SK-N-SH (cell line): Measurements from ENCODE around the gene CCDC88B. TPM values are rescaled to one million over a fixed set of nuclear protein-coding genes. Genes with fewer than 3 reads are reported as not detected.
A peak's percentile ranks its signal among the peaks of the same experiment; 100 is the strongest.

ENCODE experiments used
- CTCF ChIA-PET: fragments of 300-600, 350-600 bp; formaldehyde crosslinking; extraction: SDS; loops from one replicate; lab custom pipeline; 2021; lab: Yijun Ruan, JAX
- POLR2A ChIA-PET: fragments of 350-600 bp; sonication (Branson Sonifier 250); formaldehyde crosslinking; extraction: SDS; loops from one replicate; lab custom pipeline; 2020; ENCODE audit warnings: antibody characterized with exemption, inconsistent platforms; lab: Yijun Ruan, JAX
- DNase-seq: peaks from one replicate; pipeline ENCODE4 v3.0.0; 2012
- H2AFZ ChIP-seq: fragments of 200-600 bp; sonication (generic); 2 replicates; pipeline ENCODE4 v1.8.1; 2016; ENCODE audit warnings: antibody characterized with exemption, mild to moderate bottlenecking, low read depth
- H3F3A ChIP-seq: fragments of 200-600 bp; sonication (generic); replicated peaks from 2 replicates; pipeline ENCODE3; 2016; ENCODE audit warnings: antibody characterized with exemption, mild to moderate bottlenecking; ENCODE audit not compliant: insufficient read depth
- H3K27ac ChIP-seq, 2 experiments: fragments of 200-500 bp in 1 of 2; fragments of 200-600 bp in 1 of 2; sonication (Bioruptor generic) in 1 of 2; sonication (generic), shearing (Covaris generic) in 1 of 2; 2 replicates each; pipeline versions ENCODE4 v1.5.1 to v1.6.1; 2014 to 2016; ENCODE audit warnings: low read depth in 2 of 2, inconsistent platforms in 1 of 2, low read length in 1 of 2, mild to moderate bottlenecking in 1 of 2, mixed read lengths in 1 of 2
- H3K27me3 ChIP-seq: fragments of 200-600 bp; sonication (generic), shearing (Covaris generic); 2 replicates; pipeline ENCODE4 v1.6.1; 2016; ENCODE audit warnings: mixed run types; ENCODE audit not compliant: insufficient read depth
- H3K36me3 ChIP-seq, 2 experiments: fragments of 200-500 bp in 1 of 2; fragments of 200-600 bp in 1 of 2; sonication (Bioruptor generic) in 1 of 2; sonication (generic) in 1 of 2; replicated peaks in 1 of 2; 2 replicates each; pipeline versions ENCODE3 to v1.5.1; 2014 to 2016; ENCODE audit warnings: low read length in 1 of 2, mild to moderate bottlenecking in 1 of 2; ENCODE audit not compliant: insufficient read depth in 2 of 2, control insufficient read depth in 1 of 2
- H3K4me1 ChIP-seq, 2 experiments: fragments of 200-500 bp in 1 of 2; fragments of 200-600 bp in 1 of 2; sonication (Bioruptor generic) in 1 of 2; sonication (generic), shearing (Covaris generic) in 1 of 2; 2 replicates each; pipeline versions ENCODE4 v1.5.1 to v1.6.1; 2014 to 2016; ENCODE audit warnings: low read depth in 1 of 2, low read length in 1 of 2, mixed run types in 1 of 2; ENCODE audit not compliant: insufficient read depth in 2 of 2, control insufficient read depth in 1 of 2
- H3K4me2 ChIP-seq: fragments of 200-600 bp; sonication (generic), shearing (Covaris generic); 2 replicates; pipeline ENCODE4 v1.6.1; 2017; ENCODE audit warnings: mixed run types
- H3K4me3 ChIP-seq, 2 experiments: fragments of 200-500 bp in 1 of 2; fragments of 200-600 bp in 1 of 2; sonication (Bioruptor generic) in 1 of 2; sonication (generic), shearing (Covaris generic) in 1 of 2; 2 replicates each; pipeline versions ENCODE4 v1.5.1 to v1.8.1; 2014 to 2016; ENCODE audit warnings: low read depth in 2 of 2, inconsistent platforms in 1 of 2, low read length in 1 of 2, mild to moderate bottlenecking in 1 of 2, mixed read lengths in 1 of 2, moderate library complexity in 1 of 2
- H3K79me2 ChIP-seq: fragments of 200-600 bp; sonication (generic); 2 replicates; pipeline ENCODE4 v1.8.1; 2017; ENCODE audit warnings: mild to moderate bottlenecking; ENCODE audit not compliant: insufficient read depth
- H3K9ac ChIP-seq: fragments of 200-600 bp; sonication (generic); 2 replicates; pipeline ENCODE4 v1.6.1; 2017; ENCODE audit warnings: mixed run types
- H3K9me2 ChIP-seq: fragments of 200-600 bp; sonication (generic); 2 replicates; pipeline ENCODE4 v1.6.1; 2017; ENCODE audit warnings: mixed run types
- H3K9me3 ChIP-seq: fragments of 200-600 bp; sonication (generic); 2 replicates; pipeline ENCODE4 v1.6.1; 2017; ENCODE audit warnings: mixed run types, mild to moderate bottlenecking, moderate library complexity
- H4K20me1 ChIP-seq: fragments of 200-600 bp; sonication (generic); 2 replicates; pipeline ENCODE4 v1.6.1; 2017; ENCODE audit warnings: mild to moderate bottlenecking, mixed run types; ENCODE audit not compliant: insufficient read depth
- CHD2 ChIP-seq: fragments of 150-350 bp; IDR thresholded peaks from 2 replicates; pipeline ENCODE4 v1.6.1; 2018; ENCODE audit warnings: low read length; ENCODE audit not compliant: partially characterized antibody
- EZH2phosphoT487 ChIP-seq: fragments of 200-600 bp; sonication (generic); IDR thresholded peaks from 2 replicates; pipeline ENCODE4 v1.6.1; 2017; ENCODE audit warnings: low read depth, mixed run types, mild to moderate bottlenecking, antibody characterized with exemption, moderate library complexity, borderline replicate concordance
- FOXJ3 ChIP-seq: sonication (generic); formaldehyde crosslinking; IDR thresholded peaks from 2 replicates; pipeline ENCODE4 v1.5.1; 2020; ENCODE audit warnings: mild to moderate bottlenecking, missing genetic modification reagents
- FOXM1 ChIP-seq: IDR thresholded peaks from 2 replicates; pipeline ENCODE4 v1.4.0; 2012; ENCODE audit warnings: low read depth, mild to moderate bottlenecking
- GABPA ChIP-seq: IDR thresholded peaks from 2 replicates; pipeline ENCODE4 v1.4.0; 2012; ENCODE audit warnings: low read depth, mild to moderate bottlenecking
- GATA2 ChIP-seq: sonication (generic); formaldehyde crosslinking; IDR thresholded peaks from 2 replicates; pipeline ENCODE4 v1.5.0; 2020; ENCODE audit warnings: mild to moderate bottlenecking, missing genetic modification reagents
- JUND ChIP-seq: IDR thresholded peaks from 2 replicates; pipeline ENCODE4 v1.4.0; 2012
- MEF2A ChIP-seq: IDR thresholded peaks from 2 replicates; pipeline ENCODE4 v1.4.0; 2012; ENCODE audit warnings: low read depth, borderline replicate concordance
- NFIC ChIP-seq: IDR thresholded peaks from 2 replicates; pipeline ENCODE4 v1.4.0; 2012; ENCODE audit warnings: borderline replicate concordance
- POLR2AphosphoS5 ChIP-seq: IDR thresholded peaks from 2 replicates; pipeline ENCODE4 v1.6.1; 2012; ENCODE audit warnings: low read depth, low read length
- RAD21 ChIP-seq: IDR thresholded peaks from 2 replicates; pipeline ENCODE4 v1.6.1; 2012; ENCODE audit warnings: mild to moderate bottlenecking, low read length
- RCOR1 ChIP-seq: fragments of 150-350 bp; IDR thresholded peaks from 2 replicates; pipeline ENCODE4 v1.6.1; 2017; ENCODE audit warnings: antibody characterized with exemption, low read length
- TAF1 ChIP-seq: IDR thresholded peaks from 2 replicates; pipeline ENCODE4 v1.6.1; 2012; ENCODE audit warnings: low read depth, mild to moderate bottlenecking, low read length, moderate library complexity, borderline replicate concordance
- TCF12 ChIP-seq: IDR thresholded peaks from 2 replicates; pipeline ENCODE4 v1.4.0; 2012
- WGBS: methylation state at CpG from one replicate; pipeline ENCODE4 v1.1.6; 2017; ENCODE audit warnings: low lambda C conversion rate; 5-methylcytosine and 5-hydroxymethylcytosine counted together
- polyA plus RNA-seq, 3 experiments: library from polyadenylated mRNA; depleted of rRNA; stranded (reverse); fragments of >200 nt; gene quantifications; 2 replicates each; pipeline ENCODE4 v1.2.3, GENCODE V29; 2012
- TF ChIP-seq, protein P1 (sequence below): fragments of 150-350 bp; IDR thresholded peaks from 2 replicates; pipeline ENCODE4 v1.6.1; 2016; ENCODE audit warnings: mild to moderate bottlenecking, low read depth, low read length
- TF ChIP-seq, protein P2 (sequence below): IDR thresholded peaks from 2 replicates; pipeline ENCODE4 v1.4.0; 2012; ENCODE audit warnings: low read depth, borderline replicate concordance
- TF ChIP-seq, protein P3 (sequence below): IDR thresholded peaks from 2 replicates; pipeline ENCODE4 v1.4.0; 2012; ENCODE audit warnings: low read depth
- TF ChIP-seq, protein P4 (sequence below): fragments of 200-600 bp; sonication (generic); IDR thresholded peaks from 2 replicates; pipeline ENCODE4 v1.6.1; 2017; ENCODE audit warnings: antibody characterized with exemption, mild to moderate bottlenecking, moderate library complexity

CCDC88B gene
- polyA plus RNA-seq, 1 of the 3 experiments (the other 2 are of a cell fraction), result 3.4 TPM

DNA sequence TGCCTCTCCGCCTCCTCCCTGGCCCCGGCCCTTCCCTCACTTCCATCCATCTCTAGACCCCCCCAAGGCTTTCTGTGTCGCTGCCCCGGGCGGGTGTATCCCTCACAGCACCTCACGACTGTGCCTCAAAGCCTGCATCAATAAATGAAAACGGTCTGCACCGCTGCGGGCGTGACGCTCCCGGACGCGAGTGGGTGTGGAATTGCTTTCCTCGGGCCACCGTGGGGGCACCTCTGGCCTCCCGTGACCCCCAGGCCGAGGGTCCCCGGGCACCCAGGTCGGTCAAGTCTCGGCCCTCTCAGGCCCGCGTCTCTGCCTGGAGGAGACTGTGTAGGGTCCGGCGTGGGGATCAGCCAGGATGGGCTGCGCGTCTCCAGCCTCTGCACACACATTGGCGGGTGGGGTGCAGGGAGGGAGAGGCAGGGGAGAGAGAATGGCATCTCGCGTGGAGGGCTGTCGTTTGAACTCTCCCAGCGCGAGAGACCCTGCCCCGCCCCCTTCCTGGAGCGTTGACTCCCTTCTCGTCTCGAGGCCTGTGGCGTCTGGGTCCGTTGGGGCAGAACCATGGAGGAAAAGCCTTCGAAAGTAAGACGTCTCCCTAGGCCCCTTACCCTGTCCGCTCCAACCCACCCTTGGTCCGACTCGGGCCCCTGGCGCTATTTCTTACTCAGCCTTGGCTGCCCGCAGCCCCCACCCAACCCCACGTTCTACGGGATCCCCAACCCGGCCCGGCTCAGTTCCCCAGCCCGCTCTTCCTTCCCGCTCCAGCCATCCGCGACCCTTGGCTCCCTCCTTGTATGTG lies 40.0 kb upstream of the CCDC88B start, which contains the start of gene CATSPERZ:
Gene CATSPERZ, plus strand, starts transcription at position 512 of the 802 bp plus-strand sequence. Its CDS starts 53 bp downstream, at position 565.
- WGBS, result 84% methylated on average over 41 of the region's 54 CpGs
- no peak for DNase-seq
- H3K4me1 ChIP-seq, result peaks cover 5 to 6% of the 10 kb centered on the region in 2 experiments; a peak in 2 of 4 replicates
- no peak within 1 kb of the TSS for H3K27ac ChIP-seq
- no peak for TF ChIP-seq GATA2 (CRISPR knock-in tag)
- H3F3A ChIP-seq, result peaks cover 12% of the 10 kb centered on the region
- H3K79me2 ChIP-seq, result no peaks in the 10 kb centered on the region
- no peak within 1 kb of the TSS for H3K4me2 ChIP-seq
- H3K27me3 ChIP-seq, result peaks cover 5% of the 10 kb centered on the region; the same call in 1 of the 2 replicates
- no peaks in the 10 kb centered on the region for H3K9me3 ChIP-seq
- H4K20me1 ChIP-seq, result no peaks in the 10 kb centered on the region
- H3K9ac ChIP-seq, result no peak within 1 kb of the TSS
- H3K36me3 ChIP-seq, result no peaks in the 10 kb centered on the region
- ChIA-PET POLR2A (interaction anchor here (5.8 kb wide), 1 partner anchor 30 kb away, joined by 54 read pairs; no protein-coding TSS in a partner anchor), CTCF (interaction anchor here (0.6 to 6.7 kb wide), 20 partner anchors 13 to 411 kb away, joined by 3 to 196 read pairs (median 6); partner anchors contain the start of genes BAD, FERMT3, GPR137 and KCNK4)
- H2AFZ ChIP-seq, result no peak within 1 kb of the TSS
- H3K4me3 ChIP-seq, result no peak within 1 kb of the TSS; a peak in 1 of 4 replicates
- H3K9me2 ChIP-seq, result no peaks in the 10 kb centered on the region

DNA sequence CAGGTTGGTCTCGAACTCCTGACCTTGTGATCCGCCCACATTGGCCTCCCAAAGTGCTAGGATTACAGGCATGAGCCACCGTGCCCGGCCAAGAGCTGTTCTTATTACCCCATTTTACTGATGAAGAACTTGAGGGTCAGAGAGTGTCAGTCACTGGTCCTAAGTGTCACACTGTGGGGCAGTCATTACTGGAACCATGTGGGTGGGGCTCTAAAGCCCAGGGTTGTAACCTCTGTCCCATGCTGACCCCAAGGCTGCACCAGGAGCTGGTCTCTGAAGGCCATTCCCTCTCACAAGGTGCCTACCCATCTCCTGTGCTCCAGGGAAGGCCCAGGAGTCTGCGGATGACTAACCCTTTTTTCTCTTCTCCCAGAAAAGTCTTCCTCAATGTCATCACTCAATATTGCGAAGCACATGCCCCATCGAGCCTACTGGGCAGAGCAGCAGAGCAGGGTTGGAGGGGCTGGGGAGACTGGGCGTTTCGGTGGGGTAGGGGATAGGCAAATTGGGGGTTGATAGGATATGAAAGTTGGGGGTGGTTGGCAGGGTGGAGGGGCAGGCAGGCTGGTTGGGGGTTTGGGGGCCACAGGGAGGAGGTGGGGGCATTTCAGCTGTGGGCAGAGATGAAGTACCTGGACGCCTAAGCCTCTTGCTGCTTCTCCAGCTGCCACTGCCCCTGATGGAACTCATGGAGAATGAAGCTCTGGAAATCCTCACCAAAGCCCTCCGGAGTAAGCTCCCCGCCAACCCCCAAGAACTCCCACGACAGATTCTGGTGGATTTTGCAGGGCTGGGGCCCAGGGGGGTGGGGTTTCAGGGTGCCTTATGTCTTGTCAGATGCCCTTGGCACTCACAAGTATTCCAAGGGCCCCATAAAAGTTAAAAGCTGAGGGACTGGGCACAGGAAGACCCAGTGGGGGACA lies 36.6 kb upstream of the CCDC88B start:
- Histone ChIP-seq H3K4me2 (peak overlapping the region; percentile 84), H3K9me2 (no peaks in the 10 kb centered on the region), H3F3A (peaks cover 12% of the 10 kb centered on the region), H2AFZ (no peak overlapping the region), H3K9me3 (no peaks in the 10 kb centered on the region), H3K79me2 (peaks cover 22% of the 10 kb centered on the region; the same call in 1 of the 2 replicates), H3K36me3 (peaks cover 0 to 2% of the 10 kb centered on the region in 2 experiments), H4K20me1 (no peaks in the 10 kb centered on the region), H3K9ac (0 out of 2 replicates have a peak overlapping the region, but pooled peaks have one; percentile 68), H3K4me1 (peaks cover 5 to 18% of the 10 kb centered on the region in 2 experiments; a peak in 2 of 4 replicates), H3K4me3 (no peak overlapping the region), H3K27ac (peak overlapping the region; percentile 83 to 96; a peak in 3 of 4 replicates), H3K27me3 (no peaks in the 10 kb centered on the region)
- ChIA-PET POLR2A (interaction anchor here (0.7 to 5.8 kb wide), 10 partner anchors 14 to 134 kb away, joined by 3 to 54 read pairs (median 4); partner anchors contain the start of genes FKBP2, PRDX5 and TRMT112), CTCF (interaction anchor here (0.9 to 6.7 kb wide), 28 partner anchors 8 to 814 kb away, joined by 3 to 196 read pairs (median 6); partner anchors contain the start of genes BAD, FERMT3, GPR137 and KCNK4)
- 96% methylated on average over 11 of the region's 13 CpGs for WGBS
- no peak for TF ChIP-seq NFIC
- TF ChIP-seq FOXM1, result no peak
- no peak for TF ChIP-seq GABPA
- no peak for TF ChIP-seq CHD2
- TF ChIP-seq, protein P1, sequence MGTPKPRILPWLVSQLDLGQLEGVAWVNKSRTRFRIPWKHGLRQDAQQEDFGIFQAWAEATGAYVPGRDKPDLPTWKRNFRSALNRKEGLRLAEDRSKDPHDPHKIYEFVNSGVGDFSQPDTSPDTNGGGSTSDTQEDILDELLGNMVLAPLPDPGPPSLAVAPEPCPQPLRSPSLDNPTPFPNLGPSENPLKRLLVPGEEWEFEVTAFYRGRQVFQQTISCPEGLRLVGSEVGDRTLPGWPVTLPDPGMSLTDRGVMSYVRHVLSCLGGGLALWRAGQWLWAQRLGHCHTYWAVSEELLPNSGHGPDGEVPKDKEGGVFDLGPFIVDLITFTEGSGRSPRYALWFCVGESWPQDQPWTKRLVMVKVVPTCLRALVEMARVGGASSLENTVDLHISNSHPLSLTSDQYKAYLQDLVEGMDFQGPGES, result no peak
- TF ChIP-seq MEF2A, result no peak
- TF ChIP-seq, protein P2, sequence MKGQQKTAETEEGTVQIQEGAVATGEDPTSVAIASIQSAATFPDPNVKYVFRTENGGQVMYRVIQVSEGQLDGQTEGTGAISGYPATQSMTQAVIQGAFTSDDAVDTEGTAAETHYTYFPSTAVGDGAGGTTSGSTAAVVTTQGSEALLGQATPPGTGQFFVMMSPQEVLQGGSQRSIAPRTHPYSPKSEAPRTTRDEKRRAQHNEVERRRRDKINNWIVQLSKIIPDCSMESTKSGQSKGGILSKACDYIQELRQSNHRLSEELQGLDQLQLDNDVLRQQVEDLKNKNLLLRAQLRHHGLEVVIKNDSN, result no peak
- TF ChIP-seq RCOR1, result no peak
- no peak for TF ChIP-seq FOXJ3 (CRISPR knock-in tag)
- no peak for TF ChIP-seq JUND
- TF ChIP-seq POLR2AphosphoS5, result no peak
- TF ChIP-seq, protein P3, sequence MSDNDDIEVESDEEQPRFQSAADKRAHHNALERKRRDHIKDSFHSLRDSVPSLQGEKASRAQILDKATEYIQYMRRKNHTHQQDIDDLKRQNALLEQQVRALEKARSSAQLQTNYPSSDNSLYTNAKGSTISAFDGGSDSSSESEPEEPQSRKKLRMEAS, result no peak
- TF ChIP-seq, protein P4, sequence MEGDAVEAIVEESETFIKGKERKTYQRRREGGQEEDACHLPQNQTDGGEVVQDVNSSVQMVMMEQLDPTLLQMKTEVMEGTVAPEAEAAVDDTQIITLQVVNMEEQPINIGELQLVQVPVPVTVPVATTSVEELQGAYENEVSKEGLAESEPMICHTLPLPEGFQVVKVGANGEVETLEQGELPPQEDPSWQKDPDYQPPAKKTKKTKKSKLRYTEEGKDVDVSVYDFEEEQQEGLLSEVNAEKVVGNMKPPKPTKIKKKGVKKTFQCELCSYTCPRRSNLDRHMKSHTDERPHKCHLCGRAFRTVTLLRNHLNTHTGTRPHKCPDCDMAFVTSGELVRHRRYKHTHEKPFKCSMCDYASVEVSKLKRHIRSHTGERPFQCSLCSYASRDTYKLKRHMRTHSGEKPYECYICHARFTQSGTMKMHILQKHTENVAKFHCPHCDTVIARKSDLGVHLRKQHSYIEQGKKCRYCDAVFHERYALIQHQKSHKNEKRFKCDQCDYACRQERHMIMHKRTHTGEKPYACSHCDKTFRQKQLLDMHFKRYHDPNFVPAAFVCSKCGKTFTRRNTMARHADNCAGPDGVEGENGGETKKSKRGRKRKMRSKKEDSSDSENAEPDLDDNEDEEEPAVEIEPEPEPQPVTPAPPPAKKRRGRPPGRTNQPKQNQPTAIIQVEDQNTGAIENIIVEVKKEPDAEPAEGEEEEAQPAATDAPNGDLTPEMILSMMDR, result no peak
- TF ChIP-seq EZH2phosphoT487, result no peak
- no peak for TF ChIP-seq TAF1
- no peak for TF ChIP-seq RAD21
- no peak for TF ChIP-seq TCF12
- DNase-seq, result no peak
